ENCODE data around the gene ARHGAP15. TPM values are rescaled to one million over a fixed set of nuclear protein-coding genes. Genes with fewer than 3 reads are reported as not detected.

Gene ARHGAP15
- total RNA-seq, 1 donor from 2014 or later: not detected

DNA sequence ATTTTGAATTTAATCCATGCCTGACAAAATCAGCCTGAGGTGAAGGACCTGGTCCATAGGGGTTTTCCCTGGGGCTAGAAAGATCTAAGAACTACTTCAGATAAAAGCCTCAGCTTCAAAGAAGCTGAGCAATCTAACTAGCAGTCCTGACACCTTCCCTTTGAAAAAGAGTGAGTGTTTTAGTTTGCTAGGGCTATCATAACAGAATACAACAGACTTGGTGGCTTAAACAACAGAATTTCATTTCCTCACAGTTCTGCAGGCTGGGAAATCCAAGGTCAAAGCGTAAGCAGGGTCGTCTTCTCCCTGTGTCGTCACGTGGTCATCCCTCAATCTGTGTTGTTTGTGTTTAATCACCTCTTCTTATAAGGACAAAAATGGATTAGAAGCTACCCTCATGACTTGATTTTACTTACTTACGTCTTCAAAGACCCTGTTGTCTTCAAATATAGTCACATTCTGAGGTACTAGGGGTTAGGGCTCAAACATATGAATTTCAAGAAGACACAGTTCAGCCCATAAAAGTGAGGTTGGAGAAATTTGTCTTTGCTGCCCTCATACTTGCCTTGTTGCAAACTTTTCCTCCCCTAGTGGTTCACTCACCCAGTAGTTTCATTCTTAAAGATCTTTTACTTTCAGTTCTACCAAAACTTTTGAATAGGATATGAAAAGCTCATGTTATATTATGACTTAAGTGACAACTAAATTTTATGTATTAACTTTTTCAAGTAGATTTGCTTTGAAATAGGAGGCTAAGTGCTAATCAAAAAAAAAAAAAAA is 673.8 kb downstream of the ARHGAP15 start:
- DNase-seq: no peak

DNA sequence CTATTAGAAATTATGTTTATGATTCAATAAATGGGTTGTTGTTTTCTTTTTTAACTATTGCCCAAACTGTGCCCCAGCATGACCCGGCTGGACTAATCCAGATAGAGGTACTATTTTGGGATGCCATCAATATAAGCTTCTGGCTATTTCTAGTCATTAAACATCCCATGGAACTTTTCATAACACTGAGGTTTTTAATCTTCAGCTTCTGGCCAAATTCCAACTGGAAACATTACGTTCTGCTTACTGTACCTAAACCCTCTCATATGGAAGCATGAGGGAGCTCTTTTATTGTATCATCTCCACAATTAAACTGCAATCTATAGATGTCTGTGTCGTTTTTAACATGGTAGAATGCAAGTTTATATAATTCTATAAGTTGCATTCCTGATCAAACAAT is 674.7 kb downstream of the ARHGAP15 start:
- no peak for DNase-seq

DNA sequence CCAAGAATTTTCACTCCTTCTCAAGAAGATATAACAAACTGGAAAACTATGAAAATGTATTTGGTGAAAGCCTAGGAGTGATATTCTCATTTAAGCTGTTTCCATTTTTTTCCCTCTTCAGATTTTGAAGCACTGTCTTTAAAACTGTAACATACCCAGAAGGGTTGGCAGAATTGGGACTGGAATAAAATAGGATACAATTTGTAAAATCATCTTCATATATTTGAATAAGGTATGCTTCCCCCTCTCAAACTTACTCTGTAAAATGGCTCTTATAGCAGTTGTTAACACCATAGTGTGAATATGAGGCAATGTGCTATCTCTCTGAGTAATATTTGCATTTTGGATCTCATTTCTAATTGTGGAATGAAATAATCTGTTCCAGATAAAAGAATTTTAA is 676.4 kb downstream of the ARHGAP15 start:
- DNase-seq: no peak

DNA sequence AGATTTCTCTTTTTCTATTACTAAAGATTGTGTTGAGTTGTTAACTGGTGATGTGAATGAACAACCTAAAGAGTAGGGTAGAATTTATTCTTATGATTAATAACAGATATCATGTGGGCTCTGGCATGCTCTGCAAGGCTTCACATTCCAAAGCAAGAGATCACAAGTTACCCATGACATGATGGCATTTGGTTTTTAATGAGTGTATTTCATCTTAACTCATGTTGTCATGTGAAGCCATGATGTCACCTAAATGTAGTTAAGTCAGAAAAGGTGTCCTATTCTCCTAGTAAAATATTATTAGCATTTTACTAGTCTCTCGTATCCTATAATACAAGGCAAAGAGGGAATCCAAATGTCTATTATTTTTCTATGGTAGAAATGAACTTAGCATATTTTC is 678.0 kb downstream of the ARHGAP15 start:
- no peak for DNase-seq

DNA sequence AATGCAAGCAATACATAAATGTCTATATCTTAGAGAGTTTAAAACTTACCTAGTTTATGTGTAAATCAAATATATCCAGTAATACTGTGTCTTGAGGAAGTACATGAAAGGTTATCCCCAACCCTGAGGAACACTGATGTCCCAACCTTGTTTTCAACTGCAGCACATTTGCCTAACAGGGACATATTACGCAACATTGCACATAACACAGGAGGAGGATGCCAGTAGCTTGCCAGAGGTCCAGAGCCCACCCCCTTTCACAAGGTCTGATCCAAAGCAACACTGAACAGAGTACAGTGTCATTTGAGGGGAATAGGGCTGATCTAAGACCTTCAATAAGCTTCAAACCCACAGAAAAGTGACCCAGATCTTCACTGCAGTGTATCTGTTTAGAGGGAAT is 678.5 kb downstream of the ARHGAP15 start:
- no peak for DNase-seq

DNA sequence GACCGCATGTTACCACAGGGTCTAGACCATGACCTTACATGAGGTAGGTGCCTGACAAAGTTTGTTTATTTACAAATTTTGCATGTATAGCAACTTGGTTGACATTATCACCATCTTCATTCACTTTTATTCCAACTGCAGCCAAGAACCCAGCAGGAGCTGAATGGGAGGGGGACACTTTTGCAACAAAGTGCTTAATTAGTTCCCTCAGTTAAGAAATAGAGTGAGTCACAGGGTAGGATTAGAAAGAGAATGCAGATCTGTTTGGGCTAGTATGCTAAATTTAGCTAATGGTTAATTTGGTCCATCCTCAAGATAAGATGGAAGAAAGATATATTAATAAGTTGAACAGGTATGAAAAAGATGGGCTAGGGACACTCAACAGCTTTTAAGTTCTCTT is 678.9 kb downstream of the ARHGAP15 start:
- DNase-seq: no peak

DNA sequence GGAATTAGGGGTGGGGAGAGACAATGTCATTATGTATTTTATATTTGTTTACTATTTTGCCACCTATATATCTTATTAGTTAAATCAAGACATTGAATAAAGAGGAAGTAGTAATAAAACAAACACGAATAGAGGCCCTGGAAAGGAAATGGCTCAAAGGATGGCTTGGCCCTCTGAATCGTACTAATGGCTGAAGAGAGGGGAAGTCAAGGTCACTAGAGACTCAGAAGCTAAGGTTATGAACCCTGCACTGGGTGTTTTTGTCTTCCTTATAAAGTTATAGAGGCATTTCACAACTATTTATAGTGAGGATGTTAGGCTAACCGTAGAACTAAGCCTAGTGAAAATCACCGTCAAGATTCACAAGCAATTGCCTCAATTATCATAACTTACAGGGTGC is 685.9 kb downstream of the ARHGAP15 start:
- DNase-seq: no peak

DNA sequence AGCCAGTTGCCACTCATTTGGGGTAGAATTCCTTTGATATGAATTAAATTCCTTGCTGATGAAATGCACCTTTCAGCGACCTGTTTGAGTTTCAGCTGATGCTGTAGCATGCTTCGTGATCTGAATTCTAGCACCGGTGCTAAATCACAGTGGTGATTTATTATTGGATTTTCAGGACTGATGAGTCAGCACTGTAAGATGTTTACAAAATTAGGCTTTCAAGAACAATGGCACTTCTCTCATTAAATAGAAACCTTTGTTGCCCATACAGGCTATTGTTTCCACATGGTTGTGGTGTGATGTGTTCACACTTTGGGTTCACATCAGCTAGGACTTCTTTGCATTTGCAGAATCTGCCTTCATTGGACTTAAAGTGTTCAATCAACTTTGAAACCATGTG is 687.7 kb downstream of the ARHGAP15 start:
- DNase-seq: no peak

Measured in dermis blood vessel endothelial cell (primary cell).